Endothelial cell of umbilical vein (primary cell): ENCODE measurements around the gene DISP2.

Source experiments
- POLR2AphosphoS5 ChIP-seq: IDR thresholded peaks from 2 replicates; pipeline ENCODE4 v1.6.1; 2012; ENCODE audit warnings: low read depth, mild to moderate bottlenecking, control low read depth, low read length, moderate library complexity; ENCODE audit not compliant: insufficient read depth
- TF ChIP-seq, protein P1 (sequence below), 2 donors: IDR thresholded peaks; 1 replicate in 1 of 2; 2 replicates in 1 of 2; pipeline ENCODE4 v1.5.1; 2011; ENCODE audit warnings: low read length in 2 of 2, mild to moderate bottlenecking in 2 of 2, moderate library complexity in 2 of 2, control low read depth in 1 of 2, inconsistent platforms in 1 of 2, low read depth in 1 of 2; ENCODE audit not compliant: insufficient read depth in 1 of 2; ENCODE audit errors: extremely low read depth in 1 of 2

DNA sequence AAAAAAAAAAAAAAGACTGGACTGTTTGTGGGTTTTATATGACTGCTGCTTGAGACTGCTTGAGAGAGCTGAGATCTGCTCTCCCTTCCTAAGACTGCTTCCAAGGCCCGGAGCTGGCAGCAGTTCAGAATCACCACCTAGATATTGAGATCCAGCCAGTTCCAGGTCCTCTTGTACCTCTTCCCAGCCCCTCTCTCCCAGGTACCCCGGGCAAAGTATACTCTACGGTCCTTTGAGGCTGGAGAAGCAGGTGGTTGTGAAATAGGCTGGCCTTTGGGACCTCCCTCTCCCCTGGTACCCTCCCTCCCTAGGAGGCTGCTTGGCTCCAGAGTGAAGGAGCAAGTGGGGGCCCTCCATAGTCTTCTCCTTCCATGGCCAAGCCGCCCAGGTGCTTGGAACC, 70.2 kb downstream of the DISP2 start:
- TF ChIP-seq POLR2AphosphoS5: no peak
- TF ChIP-seq, protein P1, sequence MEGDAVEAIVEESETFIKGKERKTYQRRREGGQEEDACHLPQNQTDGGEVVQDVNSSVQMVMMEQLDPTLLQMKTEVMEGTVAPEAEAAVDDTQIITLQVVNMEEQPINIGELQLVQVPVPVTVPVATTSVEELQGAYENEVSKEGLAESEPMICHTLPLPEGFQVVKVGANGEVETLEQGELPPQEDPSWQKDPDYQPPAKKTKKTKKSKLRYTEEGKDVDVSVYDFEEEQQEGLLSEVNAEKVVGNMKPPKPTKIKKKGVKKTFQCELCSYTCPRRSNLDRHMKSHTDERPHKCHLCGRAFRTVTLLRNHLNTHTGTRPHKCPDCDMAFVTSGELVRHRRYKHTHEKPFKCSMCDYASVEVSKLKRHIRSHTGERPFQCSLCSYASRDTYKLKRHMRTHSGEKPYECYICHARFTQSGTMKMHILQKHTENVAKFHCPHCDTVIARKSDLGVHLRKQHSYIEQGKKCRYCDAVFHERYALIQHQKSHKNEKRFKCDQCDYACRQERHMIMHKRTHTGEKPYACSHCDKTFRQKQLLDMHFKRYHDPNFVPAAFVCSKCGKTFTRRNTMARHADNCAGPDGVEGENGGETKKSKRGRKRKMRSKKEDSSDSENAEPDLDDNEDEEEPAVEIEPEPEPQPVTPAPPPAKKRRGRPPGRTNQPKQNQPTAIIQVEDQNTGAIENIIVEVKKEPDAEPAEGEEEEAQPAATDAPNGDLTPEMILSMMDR (IDR thresholded peaks at IDR 0.05; ENCODE audit: extremely low read depth in 1 of 2, insufficient read depth in 1 of 2, low read depth in 1 of 2, low read length in 2 of 2): no peak
